ENCODE results near the gene GNG12.

- TF ChIP-seq CTCF (IDR thresholded peaks at IDR 0.05) (no peak), POLR2AphosphoS5 (IDR thresholded peaks at IDR 0.05; ENCODE audit: insufficient read depth in 1 of 2, low read depth in 1 of 2) (no peak), POLR2A (IDR thresholded peaks at IDR 0.05) (no peak)
Measured at GRCh38 chr1:67804710-67805109, 28.6 kb downstream of the GNG12 start.
